Measurements from ENCODE around the gene ABCA2. TPM values are rescaled to one million over a fixed set of nuclear protein-coding genes. Genes with fewer than 3 reads are reported as not detected.

Gene ABCA2
- total RNA-seq, 1 experiment from 2014 or later = 19.2 TPM

- no peak for TF ChIP-seq ZNF512 (CRISPR knock-in tag; IDR thresholded peaks at IDR 0.05; ENCODE audit: borderline replicate concordance)
These were observed 63.1 kb downstream of the ABCA2 start (continued) for GRCh38 chr9:136964833-136965422.

GRCh38 chr9:136964171-136964689 lies 63.8 kb downstream of the ABCA2 start:
- DNase-seq (ENCODE audit: low spot score) = no peak
- no peak for ATAC-seq
- no peak for TF ChIP-seq GRHL2 (CRISPR knock-in tag; IDR thresholded peaks at IDR 0.05; ENCODE audit: insufficient replicate concordance, severe bottlenecking)
- TF ChIP-seq IRF2 (CRISPR knock-in tag; IDR thresholded peaks at IDR 0.05; ENCODE audit: borderline replicate concordance, low read depth) = no peak
- Mint-ChIP-seq H3K36me3 (no peaks in the 10 kb centered on the region), H3K4me1 (peaks cover 10% of the 10 kb centered on the region), H3K9me3 (no peaks in the 10 kb centered on the region), H3K4me3 (no peak overlapping the region), H3K27ac (no peak overlapping the region), H3K27me3 (ENCODE audit: low read depth) (no peaks in the 10 kb centered on the region)
- ChIA-PET CTCF (interaction anchor here (0.8 to 3.4 kb wide), 10 partner anchors 11 to 186 kb away, joined by 3 to 17 read pairs (median 5); partner anchors contain the start of gene NPDC1), POLR2A (no interaction called here)

- POLR2A ChIA-PET = no interaction called here
- H3K27ac Mint-ChIP-seq = no peak overlapping the region
- CTCF ChIA-PET = interaction anchor here (1.7 to 3.4 kb wide), 4 partner anchors 11 to 100 kb away, joined by 5 to 17 read pairs (median 8); no protein-coding TSS in a partner anchor
- no peaks in the 10 kb centered on the region for H3K27me3 Mint-ChIP-seq (ENCODE audit: low read depth)
- TF ChIP-seq CREM (CRISPR knock-in tag; IDR thresholded peaks at IDR 0.05) (no peak), ZNF263 (CRISPR knock-in tag; IDR thresholded peaks at IDR 0.05; ENCODE audit: low read depth) (no peak), IRF2 (CRISPR knock-in tag; IDR thresholded peaks at IDR 0.05; ENCODE audit: borderline replicate concordance, low read depth) (no peak), ZNF138 (CRISPR knock-in tag; conservative IDR thresholded peaks at IDR 0.05) (no peak), SMAD4 (CRISPR knock-in tag; IDR thresholded peaks at IDR 0.05) (no peak)
- no peaks in the 10 kb centered on the region for H3K9me3 Mint-ChIP-seq
- no peaks in the 10 kb centered on the region for H3K36me3 Mint-ChIP-seq
- H3K4me1 Mint-ChIP-seq = peaks cover 10% of the 10 kb centered on the region
- ATAC-seq (no peak), DNase-seq (ENCODE audit: low spot score) (no peak)
- H3K4me3 Mint-ChIP-seq = no peak overlapping the region
These were observed 64.3 kb downstream of the ABCA2 start for GRCh38 chr9:136963751-136964150.

GRCh38 chr9:136963341-136963740 lies 64.7 kb downstream of the ABCA2 start:
- Mint-ChIP-seq H3K27ac (no peak overlapping the region), H3K27me3 (ENCODE audit: low read depth) (no peaks in the 10 kb centered on the region), H3K4me1 (peaks cover 10% of the 10 kb centered on the region), H3K9me3 (no peaks in the 10 kb centered on the region), H3K36me3 (no peaks in the 10 kb centered on the region), H3K4me3 (no peak overlapping the region)
- ATAC-seq = no peak
- ChIA-PET CTCF (interaction anchor here (2.0 to 3.4 kb wide), 2 partner anchors 15 to 66 kb away, joined by 7 to 17 read pairs; no protein-coding TSS in a partner anchor), POLR2A (no interaction called here)
- DNase-seq (ENCODE audit: low spot score) = no peak
- TF ChIP-seq NFE2L1 (CRISPR knock-in tag; IDR thresholded peaks at IDR 0.05) = no peak
- TF ChIP-seq USF1 (CRISPR knock-in tag; IDR thresholded peaks at IDR 0.05) = no peak
- no peak for TF ChIP-seq ZNF317 (CRISPR knock-in tag; IDR thresholded peaks at IDR 0.05; ENCODE audit: borderline replicate concordance, low read depth)
- no peak for TF ChIP-seq SMAD3 (CRISPR knock-in tag; IDR thresholded peaks at IDR 0.05; ENCODE audit: borderline replicate concordance)
- no peak for TF ChIP-seq OVOL2 (CRISPR knock-in tag; IDR thresholded peaks at IDR 0.05; ENCODE audit: borderline replicate concordance)
- no peak for TF ChIP-seq TP53 (CRISPR knock-in tag; IDR thresholded peaks at IDR 0.05)

- ATAC-seq (no peak), DNase-seq (ENCODE audit: low spot score) (no peak)
- no peaks in the 10 kb centered on the region for H3K27me3 Mint-ChIP-seq (ENCODE audit: low read depth)
- POLR2A ChIA-PET = no interaction called here
- peaks cover 10% of the 10 kb centered on the region for H3K4me1 Mint-ChIP-seq
- no peaks in the 10 kb centered on the region for H3K9me3 Mint-ChIP-seq
- no peak overlapping the region for H3K4me3 Mint-ChIP-seq
- no peaks in the 10 kb centered on the region for H3K36me3 Mint-ChIP-seq
- no peak overlapping the region for H3K27ac Mint-ChIP-seq
- CTCF ChIA-PET = interaction anchor here (0.7 to 2.0 kb wide), 3 partner anchors 67 to 172 kb away, joined by 3 to 7 read pairs (median 4); no protein-coding TSS in a partner anchor
- TF ChIP-seq CBFB (CRISPR knock-in tag; IDR thresholded peaks at IDR 0.05; ENCODE audit: low read depth) (no peak), USF1 (CRISPR knock-in tag; IDR thresholded peaks at IDR 0.05) (no peak), NR3C1 (CRISPR knock-in tag; conservative IDR thresholded peaks at IDR 0.05; ENCODE audit: low read depth) (no peak), ZNF532 (CRISPR knock-in tag; IDR thresholded peaks at IDR 0.05; ENCODE audit: borderline replicate concordance) (no peak), SMAD3 (CRISPR knock-in tag; IDR thresholded peaks at IDR 0.05; ENCODE audit: borderline replicate concordance) (no peak), FOXP1 (CRISPR knock-in tag; IDR thresholded peaks at IDR 0.05; ENCODE audit: borderline replicate concordance) (no peak), KAT7 (CRISPR knock-in tag; IDR thresholded peaks at IDR 0.05; ENCODE audit: borderline replicate concordance) (no peak)
These were observed 65.3 kb downstream of the ABCA2 start for GRCh38 chr9:136962701-136963248.
